ENCODE results near the gene ACTR3. TPM values are rescaled to one million over a fixed set of nuclear protein-coding genes. Genes with fewer than 3 reads are reported as not detected.
A peak's percentile ranks its signal among the peaks of the same experiment; 100 is the strongest.
"Not testable (repeated sequence)": the region's sequence is repeated elsewhere in the genome, so short reads cannot be mapped to it uniquely, and the experiment has no call there.

ACTR3 gene
- total RNA-seq, 1 experiment from 2014 or later: 169 TPM

- TF ChIP-seq PRDM15 (CRISPR knock-in tag; IDR thresholded peaks at IDR 0.05): no peak
These were observed 40.6 kb downstream of the ACTR3 start (continued) for GRCh38 chr2:113930448-113930847.

GRCh38 chr2:113937501-113937900 is 47.6 kb downstream of the ACTR3 start:
- peaks cover 54% of the 10 kb centered on the region for H3K36me3 Mint-ChIP-seq
- H3K4me1 Mint-ChIP-seq: no peaks in the 10 kb centered on the region
- DNase-seq (ENCODE audit: low spot score) (no peak), ATAC-seq (no peak)
- H3K27ac Mint-ChIP-seq: no peak overlapping the region
- H3K4me3 Mint-ChIP-seq: no peak overlapping the region
- POLR2A ChIA-PET: no interaction called here
- no peaks in the 10 kb centered on the region for H3K27me3 Mint-ChIP-seq (ENCODE audit: low read depth)
- H3K9me3 Mint-ChIP-seq: peaks cover 22% of the 10 kb centered on the region
- CTCF ChIA-PET: no interaction called here
- TF ChIP-seq E2F1 (CRISPR knock-in tag; IDR thresholded peaks at IDR 0.05) (no peak), ZNF317 (CRISPR knock-in tag; IDR thresholded peaks at IDR 0.05; ENCODE audit: borderline replicate concordance, low read depth) (peak; percentile 84)

GRCh38 chr2:113940891-113941290 is 51.0 kb downstream of the ACTR3 start:
- CTCF ChIA-PET: no interaction called here
- POLR2A ChIA-PET: no interaction called here
- DNase-seq (ENCODE audit: low spot score): no peak
- Mint-ChIP-seq H3K4me1 (no peaks in the 10 kb centered on the region), H3K9me3 (peaks cover 27% of the 10 kb centered on the region), H3K36me3 (peaks cover 42% of the 10 kb centered on the region), H3K4me3 (no peak overlapping the region), H3K27me3 (ENCODE audit: low read depth) (no peaks in the 10 kb centered on the region), H3K27ac (no peak overlapping the region)
- ATAC-seq: no peak
- TF ChIP-seq CREM (CRISPR knock-in tag; IDR thresholded peaks at IDR 0.05) (no peak), ATF1 (CRISPR knock-in tag; IDR thresholded peaks at IDR 0.05) (no peak), EMX1 (CRISPR knock-in tag; IDR thresholded peaks at IDR 0.05) (no peak), ZNF121 (CRISPR knock-in tag; IDR thresholded peaks at IDR 0.05) (0 out of 2 replicates have a peak, but pooled peaks have one; percentile 20)
- TF ChIP-seq, protein P1, sequence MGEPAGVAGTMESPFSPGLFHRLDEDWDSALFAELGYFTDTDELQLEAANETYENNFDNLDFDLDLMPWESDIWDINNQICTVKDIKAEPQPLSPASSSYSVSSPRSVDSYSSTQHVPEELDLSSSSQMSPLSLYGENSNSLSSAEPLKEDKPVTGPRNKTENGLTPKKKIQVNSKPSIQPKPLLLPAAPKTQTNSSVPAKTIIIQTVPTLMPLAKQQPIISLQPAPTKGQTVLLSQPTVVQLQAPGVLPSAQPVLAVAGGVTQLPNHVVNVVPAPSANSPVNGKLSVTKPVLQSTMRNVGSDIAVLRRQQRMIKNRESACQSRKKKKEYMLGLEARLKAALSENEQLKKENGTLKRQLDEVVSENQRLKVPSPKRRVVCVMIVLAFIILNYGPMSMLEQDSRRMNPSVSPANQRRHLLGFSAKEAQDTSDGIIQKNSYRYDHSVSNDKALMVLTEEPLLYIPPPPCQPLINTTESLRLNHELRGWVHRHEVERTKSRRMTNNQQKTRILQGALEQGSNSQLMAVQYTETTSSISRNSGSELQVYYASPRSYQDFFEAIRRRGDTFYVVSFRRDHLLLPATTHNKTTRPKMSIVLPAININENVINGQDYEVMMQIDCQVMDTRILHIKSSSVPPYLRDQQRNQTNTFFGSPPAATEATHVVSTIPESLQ (CRISPR knock-in tag; IDR thresholded peaks at IDR 0.05): no peak
- TF ChIP-seq, protein P2, sequence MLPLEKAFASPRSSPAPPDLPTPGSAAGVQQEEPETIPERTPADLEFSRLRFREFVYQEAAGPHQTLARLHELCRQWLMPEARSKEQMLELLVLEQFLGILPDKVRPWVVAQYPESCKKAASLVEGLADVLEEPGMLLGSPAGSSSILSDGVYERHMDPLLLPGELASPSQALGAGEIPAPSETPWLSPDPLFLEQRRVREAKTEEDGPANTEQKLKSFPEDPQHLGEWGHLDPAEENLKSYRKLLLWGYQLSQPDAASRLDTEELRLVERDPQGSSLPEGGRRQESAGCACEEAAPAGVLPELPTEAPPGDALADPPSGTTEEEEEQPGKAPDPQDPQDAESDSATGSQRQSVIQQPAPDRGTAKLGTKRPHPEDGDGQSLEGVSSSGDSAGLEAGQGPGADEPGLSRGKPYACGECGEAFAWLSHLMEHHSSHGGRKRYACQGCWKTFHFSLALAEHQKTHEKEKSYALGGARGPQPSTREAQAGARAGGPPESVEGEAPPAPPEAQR (CRISPR knock-in tag; IDR thresholded peaks at IDR 0.05): no peak

- H3K27me3 Mint-ChIP-seq (ENCODE audit: low read depth); H3K4me1 Mint-ChIP-seq; CTCF ChIA-PET; H3K9me3 Mint-ChIP-seq; DNase-seq (ENCODE audit: low spot score); H3K4me3 Mint-ChIP-seq; ATAC-seq; POLR2A ChIA-PET; H3K27ac Mint-ChIP-seq: not testable (repeated sequence)
- H3K36me3 Mint-ChIP-seq: peaks cover 29% of the 10 kb centered on the region
These were observed 55.9 kb downstream of the ACTR3 start for GRCh38 chr2:113945784-113946183.

GRCh38 chr2:113950906-113951305 is 61.0 kb downstream of the ACTR3 start:
- H3K27ac Mint-ChIP-seq; H3K9me3 Mint-ChIP-seq; DNase-seq (ENCODE audit: low spot score); ATAC-seq; H3K4me3 Mint-ChIP-seq; H3K4me1 Mint-ChIP-seq; POLR2A ChIA-PET; CTCF ChIA-PET; H3K27me3 Mint-ChIP-seq (ENCODE audit: low read depth): not testable (repeated sequence)
- H3K36me3 Mint-ChIP-seq: peaks cover 26% of the 10 kb centered on the region

Data from WTC11 (cell line).